ENCODE results near the gene TRNP1. TPM values are rescaled to one million over a fixed set of nuclear protein-coding genes. Genes with fewer than 3 reads are reported as not detected.

Gene TRNP1
- total and polyA plus RNA-seq, 2 of the 4 experiments (the other 2 are of a cell fraction) = 63.3 to 91.6 TPM

DNA sequence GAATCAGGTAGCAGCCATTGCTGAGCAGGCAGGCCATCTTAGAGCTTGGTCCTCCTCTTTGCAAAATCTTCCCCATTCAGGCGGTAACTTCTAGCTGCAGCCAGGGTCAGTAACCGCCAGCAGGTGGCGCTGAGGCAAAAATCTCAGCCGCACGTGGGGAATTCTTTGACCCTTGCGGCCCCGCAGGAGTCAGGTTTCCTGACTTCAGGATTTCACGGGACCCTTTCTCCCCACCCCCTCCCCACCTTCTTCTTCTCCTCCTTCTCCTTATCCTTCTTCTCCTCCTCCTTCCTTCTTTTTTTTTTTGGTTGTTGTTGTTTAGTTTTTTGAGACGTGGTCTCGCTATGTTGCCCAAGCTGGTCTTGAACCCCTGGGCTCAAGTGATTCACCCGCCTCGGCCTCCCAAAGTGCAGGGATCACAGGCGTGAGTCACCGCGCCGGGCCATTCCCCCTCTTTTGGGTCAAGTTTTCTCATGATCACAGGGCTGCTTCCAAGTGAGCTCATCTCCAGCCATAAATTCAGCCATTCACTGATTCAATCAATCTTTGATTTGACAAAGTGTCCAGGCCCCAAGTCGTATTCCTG, 52.6 kb downstream of the TRNP1 start (continued):
- TF ChIP-seq, protein P1, sequence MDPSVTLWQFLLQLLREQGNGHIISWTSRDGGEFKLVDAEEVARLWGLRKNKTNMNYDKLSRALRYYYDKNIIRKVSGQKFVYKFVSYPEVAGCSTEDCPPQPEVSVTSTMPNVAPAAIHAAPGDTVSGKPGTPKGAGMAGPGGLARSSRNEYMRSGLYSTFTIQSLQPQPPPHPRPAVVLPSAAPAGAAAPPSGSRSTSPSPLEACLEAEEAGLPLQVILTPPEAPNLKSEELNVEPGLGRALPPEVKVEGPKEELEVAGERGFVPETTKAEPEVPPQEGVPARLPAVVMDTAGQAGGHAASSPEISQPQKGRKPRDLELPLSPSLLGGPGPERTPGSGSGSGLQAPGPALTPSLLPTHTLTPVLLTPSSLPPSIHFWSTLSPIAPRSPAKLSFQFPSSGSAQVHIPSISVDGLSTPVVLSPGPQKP (IDR thresholded peaks at IDR 0.05; ENCODE audit: borderline replicate concordance, low read depth, low read length) = no peak

DNA sequence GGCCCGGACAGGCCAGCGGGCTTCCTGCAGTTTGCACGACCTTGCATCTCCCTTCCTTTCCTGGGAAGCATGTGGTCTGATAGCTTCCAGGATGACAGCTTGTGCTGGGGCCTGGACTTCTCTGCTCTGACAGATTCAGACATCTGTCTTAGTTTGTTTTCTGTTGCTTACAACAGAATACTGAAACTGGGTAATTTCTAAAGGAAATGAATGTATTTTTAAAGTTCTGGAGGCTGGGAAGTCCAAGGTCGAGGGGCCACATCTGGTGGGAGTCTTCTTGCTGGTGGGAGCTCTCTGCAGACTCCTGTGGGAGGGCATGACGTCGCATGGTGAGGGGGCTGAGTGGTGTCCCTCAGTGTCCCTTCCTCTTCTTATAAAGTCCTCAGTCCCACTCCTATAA, 54.4 kb downstream of the TRNP1 start:
- Histone ChIP-seq H2BK120ac (ENCODE audit: low read depth, low read length) (no peak overlapping the region), H4K5ac (ENCODE audit: low read depth, low read length) (no peak overlapping the region), H3K4me1 (ENCODE audit: control insufficient read depth, insufficient read depth, low read length) (no peaks in the 10 kb centered on the region), H4K8ac (ENCODE audit: low read depth in 2 of 2, low read length in 2 of 2) (no peak overlapping the region), H2AK5ac (ENCODE audit: low read depth, low read length) (no peak overlapping the region), H3K4me3 (ENCODE audit: insufficient read depth, low read depth, low read length) (no peak overlapping the region), H3K18ac (ENCODE audit: low read depth, low read length) (no peak overlapping the region), H3K36me3 (ENCODE audit: control insufficient read depth, insufficient read depth, low read length) (no peaks in the 10 kb centered on the region), H2AFZ (replicated peaks; ENCODE audit: low read length, poor library complexity) (no peak overlapping the region), H3K56ac (ENCODE audit: extremely low read depth, insufficient read depth, low read length) (no peak overlapping the region), H3K27me3 (ENCODE audit: control insufficient read depth, insufficient read depth, low read length) (peaks cover 2% of the 10 kb centered on the region; the same call in 1 of the 2 replicates), H2BK20ac (ENCODE audit: low read depth, low read length) (no peak overlapping the region), H3K4me2 (ENCODE audit: low read depth, low read length) (no peak overlapping the region), H4K20me1 (ENCODE audit: insufficient read depth, low read length) (no peaks in the 10 kb centered on the region), H2BK5ac (ENCODE audit: low read depth, low read length, poor library complexity, severe bottlenecking) (no peak overlapping the region), H3K14ac (replicated peaks; ENCODE audit: low read depth, low read length) (no peak overlapping the region), H3K9me3 (ENCODE audit: control insufficient read depth, insufficient read depth, low read length) (no peaks in the 10 kb centered on the region), H4K91ac (ENCODE audit: insufficient read depth, low read depth, low read length) (no peak overlapping the region), H3K79me1 (ENCODE audit: low read depth in 1 of 2, low read length in 2 of 2) (no peaks in the 10 kb centered on the region), H2AK9ac (replicated peaks; ENCODE audit: low read depth, low read length, poor library complexity) (no peak overlapping the region), H3K23ac (ENCODE audit: low read depth, low read length) (no peak overlapping the region), H2BK15ac (ENCODE audit: low read depth, low read length) (no peak overlapping the region), H3K9me1 (ENCODE audit: insufficient read depth, low read length) (no peaks in the 10 kb centered on the region), H3K9ac (ENCODE audit: low read depth, low read length) (no peak overlapping the region), H3K4ac (ENCODE audit: low read depth, low read length) (no peak overlapping the region), H3K27ac (ENCODE audit: insufficient read depth, low read length) (no peak overlapping the region)
- intact Hi-C loops (cut with micrococcal nuclease) = loop anchor here (10.0 kb wide), 1 partner anchor 147 kb away; no protein-coding TSS in a partner anchor
- BruUV-seq (replicated peaks) = no TSS peak
- dilution Hi-C loops (cut with HindIII; ENCODE audit: low sequenced_read_pairs, unreplicated experiment) = no loop called here
- no CpG with 5 or more reads among the region's 6 CpGs for WGBS, 2 experiments (ENCODE audit: extremely low coverage in 2 of 2, insufficient read length in 1 of 2)
- ChIA-PET POLR2A (ENCODE audit: unreplicated experiment) (no interaction called here), CTCF (no interaction called here)
- in situ Hi-C loops (cut with MboI; ENCODE audit: low sequenced_read_pairs) = loop anchor here (5.0 to 10.0 kb wide), 2 partner anchors 49 to 237 kb away; no protein-coding TSS in a partner anchor
- no peak for ATAC-seq (ENCODE audit: low read depth)
- TF ChIP-seq POLR2A (IDR thresholded peaks at IDR 0.05; ENCODE audit: low read depth, low read length) = no peak
- no peak for DNase-seq
